BJ (cell line): ENCODE results near the gene ARIH1. TPM values are rescaled to one million over a fixed set of nuclear protein-coding genes. Genes with fewer than 3 reads are reported as not detected.
A peak's percentile ranks its signal among the peaks of the same experiment; 100 is the strongest.

Experiments
- CTCF ChIA-PET: fragments of 350-600 bp; formaldehyde crosslinking; extraction: SDS; loops from one replicate; lab custom pipeline; 2021; ENCODE audit warnings: antibody characterized with exemption, inconsistent platforms; lab: Yijun Ruan, JAX
- POLR2A ChIA-PET: fragments of 300-600 bp; sonication (Branson Sonifier 250); formaldehyde crosslinking; extraction: SDS; loops from one replicate; lab custom pipeline; 2021; ENCODE audit warnings: antibody characterized with exemption; lab: Charles Lee
- DNase-seq: peaks from one replicate; pipeline ENCODE4 v3.0.0-alpha.2; 2011; ENCODE audit warnings: low read depth
- H3K27me3 ChIP-seq: 2 replicates; pipeline ENCODE4 v1.6.0; 2011; ENCODE audit warnings: low read length; ENCODE audit not compliant: control insufficient read depth, insufficient read depth
- H3K36me3 ChIP-seq: 2 replicates; pipeline ENCODE4 v1.5.1; 2011; ENCODE audit warnings: low read length; ENCODE audit not compliant: control insufficient read depth, insufficient read depth
- H3K4me3 ChIP-seq: 2 replicates; pipeline ENCODE4 v1.5.1; 2011; ENCODE audit warnings: low read depth, mild to moderate bottlenecking, control low read depth, low read length
- CTCF ChIP-seq: IDR thresholded peaks from 2 replicates; pipeline ENCODE4 v1.5.1; 2011; ENCODE audit warnings: low read depth, mild to moderate bottlenecking, control low read depth, inconsistent platforms, low read length, moderate library complexity; ENCODE audit not compliant: insufficient read depth
- polyA plus RNA-seq: library from polyadenylated mRNA; depleted of rRNA; stranded (reverse); fragments of >200 nt; gene quantifications from 2 replicates; pipeline ENCODE4 v1.2.3, GENCODE V29; 2011

Gene ARIH1
- polyA plus RNA-seq, 1 experiment = 46.0 TPM

GRCh38 chr15:72591361-72591760, 117.2 kb downstream of the ARIH1 start:
- Histone ChIP-seq H3K27me3 (no peaks in the 10 kb centered on the region), H3K4me3 (no peak overlapping the region), H3K36me3 (no peaks in the 10 kb centered on the region)
- TF ChIP-seq CTCF = no peak
- CTCF ChIA-PET = interaction anchor here (2.8 kb wide), 1 partner anchor 8 kb away, joined by 22 read pairs; no protein-coding TSS in a partner anchor
- DNase-seq = peak; percentile 51
- POLR2A ChIA-PET = no interaction called here

GRCh38 chr15:72592097-72592496, 118.0 kb downstream of the ARIH1 start:
- ChIA-PET CTCF (no interaction called here), POLR2A (no interaction called here)
- H3K36me3 ChIP-seq = no peaks in the 10 kb centered on the region
- TF ChIP-seq CTCF = no peak
- no peaks in the 10 kb centered on the region for H3K27me3 ChIP-seq
- DNase-seq = no peak
- H3K4me3 ChIP-seq = no peak overlapping the region

- ChIA-PET CTCF (no interaction called here), POLR2A (no interaction called here)
- TF ChIP-seq CTCF = no peak
- Histone ChIP-seq H3K27me3 (no peaks in the 10 kb centered on the region), H3K36me3 (no peaks in the 10 kb centered on the region), H3K4me3 (no peak overlapping the region)
- DNase-seq = no peak
Observed at GRCh38 chr15:72592676-72593075, 118.5 kb downstream of the ARIH1 start.

GRCh38 chr15:72593838-72594237, 119.7 kb downstream of the ARIH1 start:
- Histone ChIP-seq H3K4me3 (no peak overlapping the region), H3K36me3 (no peaks in the 10 kb centered on the region), H3K27me3 (no peaks in the 10 kb centered on the region)
- no peak for DNase-seq
- ChIA-PET POLR2A (no interaction called here), CTCF (interaction anchor here (0.6 kb wide), 1 partner anchor 33 kb away, joined by 3 read pairs; no protein-coding TSS in a partner anchor)
- no peak for TF ChIP-seq CTCF

- no peak overlapping the region for H3K4me3 ChIP-seq
- H3K27me3 ChIP-seq = no peaks in the 10 kb centered on the region
- TF ChIP-seq CTCF = peak; percentile 68
- DNase-seq = peak; percentile 4
- CTCF ChIA-PET = interaction anchor here (0.6 to 2.7 kb wide), 31 partner anchors 8 to 482 kb away, joined by 3 to 22 read pairs (median 4); partner anchors contain the start of genes BBS4, HEXA and HIGD2B
- POLR2A ChIA-PET = no interaction called here
- no peaks in the 10 kb centered on the region for H3K36me3 ChIP-seq
Observed at GRCh38 chr15:72599855-72600464, 125.8 kb downstream of the ARIH1 start.
